ENCODE measurements around the gene CTBP2.

The CTBP2 gene

DNA sequence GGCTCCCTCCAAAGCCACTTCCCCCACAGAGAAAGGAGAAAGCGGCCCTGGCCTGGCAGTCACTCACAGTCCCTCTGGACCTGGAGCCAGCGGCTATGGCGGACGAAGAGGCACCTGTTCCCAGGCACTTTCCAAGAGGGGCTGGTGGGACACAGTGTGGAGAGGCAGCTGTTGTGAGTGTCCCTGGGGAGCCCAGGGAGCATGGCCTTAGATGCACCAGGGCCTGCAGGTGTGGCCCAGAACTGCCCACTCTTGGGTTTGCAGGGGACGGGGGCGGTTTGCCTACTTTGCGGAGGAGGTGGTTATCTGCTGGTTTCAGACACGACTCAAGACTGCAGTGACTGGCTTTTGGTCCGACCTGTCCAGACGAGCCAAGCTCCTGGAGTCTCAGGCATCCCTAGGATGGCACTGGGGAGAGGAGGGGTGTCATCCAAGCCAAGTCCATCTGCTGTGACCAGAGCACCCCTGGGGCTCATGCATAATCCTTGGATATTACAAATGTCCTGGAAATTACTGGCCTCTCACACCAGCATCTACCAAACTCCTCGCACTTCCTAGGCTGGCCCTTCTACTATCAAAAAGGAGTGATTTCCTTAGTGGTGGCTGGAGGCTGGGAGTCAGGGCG, 18.4 kb downstream of the CTBP2 start:
- DNase-seq: no peak

DNA sequence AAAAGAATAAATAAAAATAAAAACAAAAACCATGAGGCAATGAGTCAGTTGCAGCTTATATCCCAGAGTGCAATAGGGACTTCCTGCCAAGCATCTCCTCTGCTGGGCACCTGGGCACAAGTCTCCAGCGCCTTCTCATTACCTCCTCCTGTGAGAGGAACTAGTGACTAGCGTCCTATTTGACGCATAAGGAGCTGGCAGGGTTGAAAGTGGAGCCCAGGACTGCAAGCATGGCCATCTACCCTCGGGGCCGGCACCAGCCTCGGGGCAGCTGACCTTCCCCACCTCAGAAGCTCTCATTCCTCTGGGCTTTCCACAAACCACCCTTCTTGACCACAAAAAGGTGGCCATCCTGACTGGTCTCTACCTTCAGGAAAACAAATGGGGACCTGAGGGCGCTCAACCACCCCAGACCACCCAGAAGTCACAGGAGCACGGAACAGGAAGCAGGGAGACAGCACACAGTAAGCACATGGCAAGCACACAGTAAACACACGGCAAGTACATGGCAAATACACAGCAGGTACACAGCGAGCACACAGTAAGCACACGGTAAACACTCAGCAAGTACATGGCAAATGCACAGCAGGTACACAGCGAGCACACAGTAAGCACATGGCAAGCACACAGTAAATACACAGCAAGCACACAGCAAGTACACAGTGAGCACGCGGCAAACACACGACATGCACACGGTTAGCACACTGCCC, 19.1 kb downstream of the CTBP2 start:
- DNase-seq: no peak

DNA sequence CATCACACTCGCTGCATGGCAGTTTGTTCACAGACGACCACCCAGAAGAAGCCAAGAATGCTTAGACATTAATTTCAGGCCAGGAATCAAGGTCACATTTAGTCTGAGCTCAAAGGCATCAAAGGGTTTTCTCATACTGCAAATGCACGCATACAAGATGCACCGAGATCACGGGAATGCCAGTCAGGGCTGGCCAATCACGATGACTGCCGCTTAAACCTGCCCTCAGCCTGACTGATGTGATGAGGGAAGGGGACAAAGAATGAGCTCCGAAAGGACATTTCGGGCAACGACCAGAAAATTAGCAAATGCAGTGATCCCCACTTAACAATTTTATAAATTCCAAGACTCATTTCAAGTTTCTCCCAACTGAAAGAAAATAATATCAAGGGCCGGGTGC, 20.2 kb downstream of the CTBP2 start:
- DNase-seq: no peak

DNA sequence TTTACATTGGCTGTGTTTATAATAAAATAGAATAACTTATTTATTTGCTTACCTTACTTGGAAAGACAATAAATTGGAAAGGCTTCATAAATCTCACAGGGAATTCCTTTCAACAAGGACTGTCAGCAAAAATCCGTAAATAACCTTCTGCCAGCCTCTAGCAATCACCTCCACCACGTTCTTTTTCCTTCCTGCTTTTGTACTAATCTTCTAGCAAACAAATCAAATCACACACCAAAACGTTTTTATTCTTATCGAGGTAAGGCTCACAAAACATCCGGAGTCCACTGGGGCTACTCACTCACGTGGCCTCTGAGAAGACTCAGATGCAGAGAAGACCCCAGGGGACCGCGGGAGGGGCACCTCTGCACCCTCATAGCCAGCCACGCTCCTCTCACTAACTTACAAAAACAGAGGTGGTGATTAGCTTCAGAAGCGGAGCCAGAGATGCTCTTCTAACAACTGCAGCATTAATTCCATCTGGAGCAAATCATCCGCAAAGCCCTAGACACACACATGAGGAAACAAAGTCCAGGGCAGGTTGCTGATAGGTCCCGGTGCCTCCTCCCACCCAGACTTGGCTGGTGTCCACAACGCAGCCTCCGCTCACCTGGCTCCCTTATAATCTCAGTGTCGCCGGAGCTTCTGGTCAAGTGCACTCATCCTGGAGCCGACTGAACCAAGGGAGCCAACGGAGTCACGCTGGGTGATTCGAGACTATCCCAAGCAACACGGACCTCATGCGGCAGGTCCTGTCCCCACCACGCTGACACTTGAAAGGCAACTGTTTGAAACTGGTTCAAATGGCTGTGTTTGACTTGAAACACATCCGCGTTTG, 22.5 kb downstream of the CTBP2 start:
- no peak for DNase-seq

DNA sequence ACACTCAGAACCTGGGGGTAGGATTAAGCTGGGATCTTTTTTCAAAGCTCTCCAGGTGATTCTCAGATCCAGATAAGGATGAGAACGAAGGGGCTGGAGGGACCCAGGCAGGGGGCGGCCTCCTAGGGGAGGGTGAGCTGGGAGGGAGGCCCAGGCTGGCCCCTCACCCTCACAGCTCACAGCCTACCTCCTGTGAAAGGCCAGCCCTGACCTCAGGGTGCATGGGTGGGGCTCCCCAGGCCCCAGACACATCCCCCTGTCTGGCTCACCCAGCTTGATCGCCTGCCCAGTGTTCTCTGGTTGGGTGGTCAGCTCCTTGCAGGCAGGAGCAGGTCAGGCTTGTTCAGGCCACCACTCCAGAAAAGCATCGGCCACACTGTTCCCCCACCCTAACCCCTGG, 24.3 kb downstream of the CTBP2 start:
- DNase-seq: no peak

DNA sequence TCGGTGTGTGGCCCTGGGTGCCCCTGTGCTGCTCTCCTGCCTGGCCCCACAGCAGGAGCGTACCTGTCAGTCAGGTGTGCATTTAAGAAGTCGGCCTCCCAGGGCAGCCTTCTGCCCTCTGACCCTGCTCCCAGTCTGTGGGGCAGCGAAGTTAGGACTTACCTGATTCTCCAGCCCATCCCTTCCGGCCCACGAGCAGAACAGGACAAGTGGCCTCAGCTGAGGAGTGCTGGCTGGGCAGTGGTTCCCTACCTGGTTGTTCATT, 24.7 kb downstream of the CTBP2 start:
- no peak for DNase-seq

DNA sequence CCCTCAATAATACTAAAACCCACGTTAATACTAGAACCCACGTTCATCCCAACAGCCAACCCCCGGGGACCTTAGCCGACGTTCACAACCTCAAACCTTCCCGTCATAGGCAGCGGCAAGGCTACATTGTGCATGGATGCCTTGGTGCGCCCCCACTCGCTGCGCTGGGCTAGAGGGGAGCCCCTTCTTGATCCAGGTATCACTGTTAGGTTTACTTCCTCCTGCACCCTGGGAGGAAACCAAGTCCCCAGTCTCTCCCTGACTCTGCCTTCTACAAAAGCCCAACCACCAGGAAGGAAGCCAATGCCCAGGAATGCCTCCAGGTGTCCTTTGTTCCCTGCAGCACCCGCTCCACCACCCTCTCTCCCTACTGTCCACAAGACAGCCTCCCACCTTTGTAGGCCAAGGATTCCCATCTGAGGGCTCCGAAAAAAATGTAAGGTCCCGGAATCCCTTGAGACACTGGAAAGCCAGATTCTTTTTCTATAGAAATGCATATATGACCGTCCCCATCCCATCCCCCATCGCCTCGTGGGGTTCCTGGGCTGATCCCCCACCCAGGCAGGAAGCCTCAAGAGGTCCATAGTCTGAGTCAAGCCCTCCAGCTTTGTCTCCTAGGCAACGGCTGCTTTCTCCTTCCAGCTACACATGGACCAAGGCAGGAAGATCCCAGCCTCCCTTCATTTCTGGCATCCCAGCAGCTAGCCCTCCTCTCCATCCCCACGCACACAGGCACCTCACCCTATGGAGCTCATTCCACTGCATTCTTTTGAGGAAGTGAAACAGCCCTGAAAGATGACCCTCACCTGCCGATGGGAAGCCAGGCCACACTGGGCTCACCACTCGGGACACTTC, 25.2 kb downstream of the CTBP2 start:
- DNase-seq: no peak

DNA sequence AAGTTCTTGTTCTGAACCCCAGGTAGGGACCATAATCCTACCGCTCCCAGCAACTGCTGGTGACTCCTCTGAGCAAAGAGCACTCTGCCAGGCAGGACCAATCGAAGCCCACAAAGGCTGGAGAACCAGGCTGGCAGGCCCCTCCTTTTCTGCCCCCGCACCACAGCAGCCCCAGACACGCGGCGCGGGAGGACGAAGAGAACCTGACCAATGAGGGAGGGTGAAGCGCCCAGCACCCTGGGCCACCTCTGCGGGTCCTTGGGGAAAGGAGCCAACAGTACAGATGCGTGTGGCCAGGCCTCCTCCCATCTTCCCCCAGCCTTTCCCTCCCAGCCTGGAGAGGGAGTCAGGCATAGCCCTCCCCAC, 25.9 kb downstream of the CTBP2 start:
- no peak for DNase-seq

DNA sequence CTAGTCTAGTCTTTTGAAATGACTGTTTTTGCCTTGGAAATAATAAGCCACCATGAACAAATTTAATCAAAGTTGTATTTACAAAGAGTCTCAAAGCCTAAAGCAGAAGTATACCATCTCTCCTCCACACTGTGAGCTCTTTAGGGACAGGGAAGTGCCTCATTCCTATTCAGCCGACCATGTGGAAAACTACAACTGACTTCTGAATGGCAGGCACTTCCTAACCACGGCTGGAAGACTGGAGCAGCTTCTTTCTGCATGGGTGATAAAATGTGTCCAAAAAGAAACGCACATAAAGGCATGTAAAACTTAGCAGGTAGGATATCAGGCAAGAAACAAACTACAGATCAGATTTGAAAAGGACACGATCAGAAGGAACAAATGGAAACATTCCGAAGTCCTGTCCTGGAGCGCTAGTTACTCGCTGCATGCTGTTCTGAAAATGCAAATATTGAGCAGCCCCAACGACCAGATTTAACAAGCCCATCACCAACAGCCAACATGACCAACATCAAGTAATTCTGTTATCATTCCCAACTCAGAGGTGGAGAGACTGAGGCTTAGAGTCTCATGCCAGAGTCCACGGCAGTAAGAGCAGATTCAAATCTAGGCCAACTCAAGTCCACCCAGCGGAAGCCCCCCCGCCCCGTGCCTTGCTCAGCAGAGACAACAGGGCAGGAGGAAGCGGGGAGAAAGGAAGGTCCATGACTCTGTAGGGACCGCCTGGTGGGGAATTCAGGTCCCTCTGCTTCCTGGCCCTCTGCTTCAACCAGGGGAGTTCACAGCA, 26.5 kb downstream of the CTBP2 start:
- no peak for DNase-seq

DNA sequence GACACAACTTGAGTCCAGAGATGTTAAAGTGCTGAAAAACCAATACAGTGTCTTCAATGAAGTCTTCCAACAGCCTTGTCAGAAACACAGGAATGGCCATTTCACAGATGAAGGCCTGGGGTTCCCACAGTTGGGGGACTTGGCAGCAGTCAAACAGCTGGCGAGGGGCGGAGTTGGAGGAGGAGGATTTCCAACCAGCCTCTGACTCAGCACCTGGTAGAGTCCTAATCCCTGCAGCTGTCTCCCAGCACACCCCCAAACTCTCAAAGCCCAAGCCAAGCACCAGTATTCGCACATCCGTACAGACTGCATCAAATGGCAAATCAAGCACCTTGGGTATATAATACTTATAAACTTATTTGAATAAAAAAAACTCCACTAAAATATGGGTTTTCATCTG, 28.0 kb downstream of the CTBP2 start:
- DNase-seq: no peak

DNA sequence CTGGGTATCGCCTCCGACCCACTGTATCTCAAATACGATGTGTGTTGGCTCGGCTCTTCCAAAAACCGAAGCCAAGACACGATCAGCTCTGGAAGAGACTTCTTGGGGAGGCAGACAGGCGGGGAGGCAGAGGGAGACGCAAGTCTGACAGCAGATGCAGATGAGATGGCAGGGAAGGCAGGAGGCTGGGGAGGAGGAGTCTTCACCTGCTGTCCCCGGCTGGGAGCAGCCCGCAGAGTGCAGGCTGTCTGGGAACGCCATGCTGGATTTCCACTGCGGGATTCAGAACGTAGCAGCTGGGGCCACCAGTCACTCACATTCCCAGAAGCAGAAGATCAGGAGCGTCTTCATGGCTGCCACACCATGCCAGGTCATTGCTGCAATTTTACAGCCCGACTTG, 29.4 kb downstream of the CTBP2 start:
- no peak for DNase-seq

DNA sequence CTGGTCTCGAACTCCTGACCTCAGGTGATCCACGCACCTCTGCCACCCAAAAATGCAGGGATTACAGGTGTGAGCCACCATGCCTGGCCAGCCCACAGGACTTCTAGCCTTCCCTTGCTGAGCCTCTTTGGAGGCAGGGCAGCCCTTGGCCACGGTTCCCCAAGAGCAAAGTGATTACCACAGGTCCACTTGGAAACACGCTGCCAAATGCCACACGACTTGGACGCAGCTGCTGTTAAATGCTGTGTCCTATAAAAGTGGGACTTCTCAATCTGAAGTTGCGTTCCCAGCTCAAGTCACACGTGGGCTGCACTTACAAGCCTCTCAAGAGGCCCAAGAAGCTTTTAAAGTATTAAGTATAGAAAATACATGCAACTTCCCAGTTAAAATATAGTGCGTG, 30.1 kb downstream of the CTBP2 start:
- no peak for DNase-seq

DNA sequence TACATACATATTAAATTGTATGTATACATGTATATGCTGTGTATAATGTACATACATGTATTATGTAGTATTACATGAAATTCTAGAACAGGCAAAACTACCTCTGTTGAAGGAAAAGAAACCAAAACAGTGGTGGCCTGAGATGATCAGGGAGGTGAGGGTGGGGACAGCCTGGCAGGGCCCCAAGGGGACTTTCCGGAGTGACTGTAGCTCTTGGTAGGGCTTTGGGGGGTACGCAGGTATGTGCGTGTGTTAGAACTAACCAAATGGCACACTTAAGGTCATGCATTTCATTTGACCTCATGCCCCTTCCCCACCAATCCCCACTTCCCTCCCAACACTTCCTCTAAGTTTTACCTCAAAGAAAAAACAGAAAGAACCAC, 31.3 kb downstream of the CTBP2 start:
- no peak for DNase-seq

DNA sequence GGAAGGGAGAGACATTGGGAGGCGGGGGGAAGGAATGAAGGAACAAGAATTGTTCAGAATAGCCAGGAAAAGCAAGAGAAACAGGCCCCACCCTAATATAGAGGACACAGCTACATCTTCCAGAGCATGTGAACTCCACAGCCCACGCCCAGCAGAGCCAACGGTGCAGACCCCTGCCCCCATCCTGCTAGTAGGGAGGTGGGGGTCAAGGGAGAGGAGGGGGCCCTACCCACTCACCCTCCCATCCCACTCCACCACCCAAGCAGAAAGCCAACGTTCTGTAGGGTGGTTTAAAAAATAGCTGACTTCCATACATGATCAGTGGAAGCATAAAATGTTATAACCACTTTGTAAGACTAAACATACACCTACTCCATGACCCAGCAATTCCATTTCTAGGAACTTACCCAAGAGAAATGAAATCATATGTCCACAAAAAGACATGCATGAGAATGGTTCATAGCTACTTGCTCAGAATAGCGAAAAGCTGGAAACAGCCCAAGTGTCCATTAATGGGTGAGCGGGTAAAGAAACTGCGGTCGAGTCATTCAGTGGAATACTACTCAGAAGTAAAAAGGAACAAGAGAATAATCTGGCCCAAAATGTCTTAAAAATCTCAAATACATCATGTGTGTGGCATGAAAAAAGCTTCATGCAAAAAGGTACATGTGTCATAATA, 31.8 kb downstream of the CTBP2 start:
- no peak for DNase-seq

DNA sequence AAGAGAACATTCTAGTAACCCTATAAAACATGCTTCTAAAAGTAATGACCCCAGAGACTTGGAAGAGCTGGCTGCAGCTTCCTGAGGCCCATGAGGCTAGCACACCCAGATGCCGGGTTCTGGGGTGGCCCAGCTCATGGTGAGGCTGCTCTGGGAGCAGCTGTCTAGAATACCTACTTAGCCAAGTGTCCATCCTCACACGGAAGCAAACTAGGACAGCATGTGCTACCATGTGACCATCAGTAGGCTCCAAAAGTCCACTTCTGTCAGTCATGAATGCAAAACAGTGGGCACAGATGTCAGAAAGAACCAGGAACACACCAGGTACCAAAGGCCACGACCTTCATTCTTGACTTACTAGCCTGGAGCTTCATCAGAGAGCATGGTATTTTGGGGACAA, 32.4 kb downstream of the CTBP2 start:
- no peak for DNase-seq

DNA sequence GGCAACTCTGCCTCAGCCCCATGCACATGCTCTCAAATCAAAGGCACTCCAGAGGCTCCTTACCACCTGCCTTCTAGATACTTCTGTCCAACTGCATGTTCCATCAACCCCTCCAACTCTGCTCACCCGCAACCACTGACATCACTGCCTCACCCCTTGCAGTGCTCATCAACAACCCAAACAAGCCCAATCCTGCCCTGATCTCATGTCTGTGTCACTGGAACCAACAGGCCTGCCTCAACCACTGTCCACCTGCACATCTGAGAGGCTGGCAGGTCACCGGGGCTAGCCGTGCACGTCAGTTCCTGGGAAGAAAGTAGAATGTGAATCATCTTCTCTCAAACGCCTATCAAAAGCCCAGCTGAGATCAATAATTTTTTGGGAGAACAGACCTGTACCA, 33.3 kb downstream of the CTBP2 start:
- DNase-seq: no peak

DNA sequence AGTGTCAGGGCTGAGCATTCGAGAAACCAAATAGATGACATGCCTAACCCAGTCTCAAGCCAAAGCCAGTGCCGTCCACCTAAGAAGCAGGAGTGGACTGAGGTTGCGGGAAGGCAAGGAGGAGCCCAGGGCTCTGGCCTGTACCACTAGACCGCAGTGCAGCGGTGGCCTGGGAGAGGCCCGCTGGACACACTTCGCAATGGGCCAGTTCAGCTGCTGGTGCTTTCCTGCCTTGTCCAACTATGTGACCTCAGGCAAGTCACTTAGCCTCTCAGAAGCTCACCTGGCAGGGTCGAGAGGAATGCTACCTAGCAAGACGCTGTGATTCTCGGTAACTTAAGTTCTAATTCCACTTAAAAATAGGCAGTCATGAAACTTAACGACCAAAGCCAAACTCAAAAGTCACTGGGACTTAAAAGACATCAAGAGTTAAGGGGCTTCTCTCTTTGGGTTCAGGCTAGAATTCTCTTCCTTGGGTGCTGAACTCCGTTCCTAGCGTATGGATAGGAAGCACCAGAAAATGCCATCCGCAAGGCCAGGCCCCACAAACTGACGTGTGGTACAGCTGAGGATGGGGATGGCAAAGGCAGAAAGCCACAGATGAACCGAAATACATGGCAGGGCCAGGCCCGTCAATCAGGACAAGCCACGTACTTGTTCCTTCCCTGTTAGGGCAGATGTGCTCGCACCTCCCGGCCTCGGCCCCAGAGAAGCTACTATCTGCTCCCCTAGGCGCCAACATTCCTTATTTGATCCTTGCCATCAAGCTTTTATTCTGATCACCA, 34.2 kb downstream of the CTBP2 start:
- no peak for DNase-seq

DNA sequence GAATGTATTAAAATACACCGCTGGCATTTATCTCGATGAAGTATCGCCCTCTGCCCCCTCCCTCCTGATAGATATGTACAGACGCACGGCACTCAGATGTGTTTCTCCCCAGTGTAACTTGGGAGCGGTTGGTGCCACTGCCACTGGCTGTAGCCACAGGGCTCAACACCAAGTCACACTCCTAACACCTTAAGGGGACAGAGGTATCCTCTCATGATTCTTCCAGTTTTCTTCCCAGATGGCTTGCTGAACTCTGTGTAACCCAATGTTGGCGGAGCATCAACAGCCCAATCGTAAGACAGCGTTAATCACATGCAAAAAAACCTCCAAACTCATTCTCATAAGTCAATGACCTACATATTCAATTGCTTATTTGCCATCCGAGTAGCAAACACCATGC, 35.5 kb downstream of the CTBP2 start:
- no peak for DNase-seq

DNA sequence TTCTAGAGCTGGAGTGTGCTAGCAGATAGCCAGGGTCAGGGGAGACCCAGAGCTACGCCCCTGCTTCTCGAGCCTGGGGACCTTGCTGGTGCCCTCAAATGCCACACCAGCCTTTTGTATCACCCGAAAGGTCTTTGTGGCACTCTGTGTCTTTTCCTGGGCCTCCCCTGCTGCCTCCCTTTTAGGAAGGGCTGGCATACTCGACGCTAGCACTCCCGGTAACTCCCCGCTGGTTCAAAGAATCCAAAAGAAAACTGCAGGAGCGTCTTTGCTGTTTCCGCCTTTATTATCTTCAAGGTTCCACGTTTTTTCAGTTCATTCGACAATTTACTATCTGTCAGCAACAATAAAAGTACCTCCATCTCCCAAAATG, 36.3 kb downstream of the CTBP2 start:
- DNase-seq: no peak

DNA sequence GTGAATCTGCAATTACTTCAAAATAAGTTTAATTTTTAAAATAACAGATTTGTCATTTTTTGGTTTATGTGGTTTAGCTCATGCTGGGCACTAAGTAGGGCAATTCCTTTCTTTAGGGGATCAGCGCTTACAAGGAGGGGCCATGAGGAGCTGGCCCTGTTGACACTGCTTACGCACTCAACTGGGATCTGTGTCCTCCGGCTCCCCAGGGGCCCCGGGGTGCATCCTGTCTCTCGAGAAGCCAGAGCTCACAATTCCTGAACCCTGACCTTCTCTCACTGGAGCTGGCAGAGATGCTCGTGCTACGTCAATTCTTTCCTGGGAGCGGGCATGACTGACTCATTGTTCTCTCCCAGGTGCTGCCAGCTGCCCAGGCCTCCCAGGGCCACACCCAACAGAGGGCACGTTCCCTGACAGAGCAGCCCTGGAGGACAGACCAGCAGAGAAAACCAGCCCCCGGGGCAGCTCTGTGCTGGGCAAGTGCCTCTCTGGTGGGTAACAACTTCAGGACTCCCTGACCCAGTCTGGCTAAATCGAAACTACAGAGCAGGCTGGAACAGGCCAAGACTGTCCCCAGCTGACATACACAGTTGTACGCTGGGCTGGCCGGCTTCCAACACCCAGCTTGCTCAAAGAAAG, 36.8 kb downstream of the CTBP2 start:
- DNase-seq: peak; percentile 70 to 81

DNA sequence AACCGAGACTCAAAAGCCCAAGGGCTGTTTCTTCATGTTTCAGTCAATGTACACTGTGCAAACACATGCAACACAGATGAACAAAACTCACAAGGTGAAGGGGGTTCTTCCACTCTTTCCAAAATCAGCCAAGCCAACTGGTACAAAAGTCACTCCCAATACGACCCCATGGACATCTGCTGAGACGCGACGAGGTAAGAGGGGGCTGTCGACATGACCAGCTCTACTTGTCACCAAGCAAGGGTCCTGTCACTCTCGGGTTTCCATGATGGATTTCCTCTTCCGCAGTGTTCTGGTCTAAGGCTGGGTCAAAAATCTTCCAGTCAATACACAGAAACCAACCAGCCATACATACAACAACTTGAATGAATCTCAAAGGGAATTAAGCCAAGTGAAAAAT, 37.8 kb downstream of the CTBP2 start:
- DNase-seq: no peak
